ENCODE results near the gene MPPED1.

MPPED1 gene

GRCh38 chr22:43514476-43515157, 102.8 kb downstream of the MPPED1 start:
- DNase-seq (ENCODE audit: low read depth in 4 of 4, low spot score in 1 of 4) = no peak

GRCh38 chr22:43515411-43515810, 103.6 kb downstream of the MPPED1 start:
- DNase-seq (ENCODE audit: low read depth in 4 of 4, low spot score in 1 of 4) = no peak

DNA sequence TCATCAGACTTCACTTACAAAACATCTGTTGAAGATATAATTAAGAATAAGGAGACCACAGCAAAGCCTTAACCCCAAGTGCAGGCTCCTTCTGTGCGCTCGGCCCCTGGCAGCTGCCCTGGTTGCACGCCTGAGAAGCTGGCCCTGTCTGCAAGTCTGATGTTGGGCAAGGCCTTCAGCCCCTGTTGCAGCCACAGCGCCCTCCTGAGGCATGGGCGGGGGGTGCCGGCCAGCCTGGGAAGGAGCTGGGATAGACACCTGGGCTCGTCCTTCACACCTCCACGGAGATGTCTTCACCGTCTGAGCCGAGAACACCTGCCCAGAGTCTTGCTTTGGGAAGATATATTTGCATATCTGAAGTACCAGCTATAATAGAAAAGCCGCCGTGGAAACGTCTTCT, 104.1 kb downstream of the MPPED1 start:
- no peak for DNase-seq (ENCODE audit: low read depth in 4 of 4, low spot score in 1 of 4)

- no peak for DNase-seq (ENCODE audit: low read depth in 4 of 4, low spot score in 1 of 4)
These were observed 104.6 kb downstream of the MPPED1 start for GRCh38 chr22:43516386-43516785.

DNA sequence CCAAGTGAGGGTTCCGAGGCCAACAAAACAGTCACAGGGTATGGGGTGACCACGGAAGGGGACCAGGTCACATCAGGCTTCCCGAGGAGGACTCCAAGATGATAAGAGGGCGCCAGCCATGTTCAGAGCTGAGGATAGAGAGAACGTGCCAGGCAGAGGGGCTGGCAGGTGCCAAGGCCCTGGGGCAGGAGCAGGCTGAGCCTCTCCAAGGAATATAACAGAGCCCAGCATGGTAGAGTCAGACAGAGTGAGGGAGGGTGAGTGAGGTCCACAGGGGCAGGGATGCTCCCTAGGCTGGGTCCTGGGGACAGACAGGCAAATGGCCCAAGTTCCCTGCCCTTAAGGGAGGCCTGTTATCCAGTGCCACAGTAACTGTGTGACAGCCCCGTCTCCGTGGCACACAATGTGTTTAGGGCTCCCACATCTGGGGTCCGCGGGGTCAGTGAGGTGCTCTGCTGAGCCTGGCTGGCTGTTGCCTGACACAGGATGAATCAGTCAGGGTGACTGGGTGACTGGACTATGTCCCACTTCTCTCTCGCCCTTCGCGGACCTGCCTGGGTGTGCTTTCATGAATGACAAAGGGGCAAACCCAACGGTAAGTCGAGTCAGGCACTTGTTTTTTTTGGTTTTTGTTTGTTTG, 105.3 kb downstream of the MPPED1 start:
- no peak for DNase-seq (ENCODE audit: low read depth in 4 of 4, low spot score in 1 of 4)

DNA sequence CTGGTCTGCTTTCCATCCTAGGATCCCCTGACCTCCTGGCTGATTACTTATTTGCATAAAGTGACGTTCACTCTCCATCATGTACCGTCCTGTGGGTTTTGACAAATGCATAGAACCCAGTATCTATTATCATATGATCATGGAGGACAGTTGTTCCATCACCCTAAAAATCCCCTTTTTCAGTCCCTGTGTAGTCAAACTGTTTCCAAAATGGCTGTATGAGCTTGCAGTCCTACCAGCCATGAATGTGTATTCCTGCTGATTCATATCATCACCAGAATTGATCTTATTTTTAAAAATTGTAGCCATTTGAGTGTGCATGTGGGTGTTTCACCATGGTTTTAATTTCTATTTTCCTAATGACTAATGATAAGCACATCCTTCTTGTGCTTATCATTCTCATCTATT, 108.8 kb downstream of the MPPED1 start:
- DNase-seq (ENCODE audit: low read depth in 4 of 4, low spot score in 1 of 4) = no peak

DNA sequence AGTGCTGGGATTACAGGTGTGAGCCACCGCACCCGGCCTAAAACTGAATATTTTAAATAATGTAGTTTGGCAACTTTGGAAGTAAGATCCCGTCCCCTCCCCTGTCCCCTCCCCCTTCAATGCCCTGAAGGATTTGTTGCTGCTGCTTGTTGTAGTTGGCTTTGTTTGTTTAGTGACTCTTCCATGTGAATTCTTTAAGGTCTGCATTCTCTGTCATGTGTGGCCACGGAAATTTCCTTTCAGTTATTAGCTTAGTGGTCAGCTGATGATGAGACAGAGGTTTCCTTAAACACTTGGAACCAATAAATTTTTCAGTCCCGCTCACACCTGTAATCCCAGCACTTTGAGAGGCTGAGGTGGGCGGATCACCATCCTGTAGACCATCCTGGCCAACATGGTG, 109.9 kb downstream of the MPPED1 start:
- no peak for DNase-seq (ENCODE audit: low read depth in 4 of 4, low spot score in 1 of 4)

GRCh38 chr22:43526117-43526655, 114.4 kb downstream of the MPPED1 start:
- DNase-seq (ENCODE audit: low read depth in 4 of 4, low spot score in 1 of 4) = no peak

GRCh38 chr22:43526946-43527345, 115.1 kb downstream of the MPPED1 start:
- no peak for DNase-seq (ENCODE audit: low read depth in 4 of 4, low spot score in 1 of 4)

- DNase-seq (ENCODE audit: low read depth in 4 of 4, low spot score in 1 of 4) = no peak
These were observed 117.0 kb downstream of the MPPED1 start for GRCh38 chr22:43528601-43529360.

DNA sequence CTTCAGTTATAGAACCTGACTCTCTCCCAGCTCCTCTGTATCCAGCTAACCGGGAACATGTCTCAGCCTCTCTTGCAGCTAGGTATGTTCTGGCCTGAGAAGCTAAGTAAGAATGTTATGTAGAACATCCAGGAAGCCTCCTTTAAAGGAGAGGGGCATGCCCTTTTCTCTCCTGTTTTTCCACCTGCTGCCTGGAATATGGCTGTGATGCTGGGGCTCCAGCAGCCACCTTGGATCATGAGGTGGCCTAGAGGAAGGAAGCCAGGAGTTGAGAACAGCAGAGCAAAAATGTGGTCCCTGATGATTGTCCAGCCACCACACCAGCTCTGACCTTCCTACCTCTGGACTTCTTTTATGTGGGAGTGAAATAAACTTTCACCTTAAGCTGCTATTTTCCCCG, 117.6 kb downstream of the MPPED1 start:
- no peak for DNase-seq (ENCODE audit: low read depth in 4 of 4, low spot score in 1 of 4)

GRCh38 chr22:43529934-43530333, 118.1 kb downstream of the MPPED1 start:
- no peak for DNase-seq (ENCODE audit: low read depth in 4 of 4, low spot score in 1 of 4)

DNA sequence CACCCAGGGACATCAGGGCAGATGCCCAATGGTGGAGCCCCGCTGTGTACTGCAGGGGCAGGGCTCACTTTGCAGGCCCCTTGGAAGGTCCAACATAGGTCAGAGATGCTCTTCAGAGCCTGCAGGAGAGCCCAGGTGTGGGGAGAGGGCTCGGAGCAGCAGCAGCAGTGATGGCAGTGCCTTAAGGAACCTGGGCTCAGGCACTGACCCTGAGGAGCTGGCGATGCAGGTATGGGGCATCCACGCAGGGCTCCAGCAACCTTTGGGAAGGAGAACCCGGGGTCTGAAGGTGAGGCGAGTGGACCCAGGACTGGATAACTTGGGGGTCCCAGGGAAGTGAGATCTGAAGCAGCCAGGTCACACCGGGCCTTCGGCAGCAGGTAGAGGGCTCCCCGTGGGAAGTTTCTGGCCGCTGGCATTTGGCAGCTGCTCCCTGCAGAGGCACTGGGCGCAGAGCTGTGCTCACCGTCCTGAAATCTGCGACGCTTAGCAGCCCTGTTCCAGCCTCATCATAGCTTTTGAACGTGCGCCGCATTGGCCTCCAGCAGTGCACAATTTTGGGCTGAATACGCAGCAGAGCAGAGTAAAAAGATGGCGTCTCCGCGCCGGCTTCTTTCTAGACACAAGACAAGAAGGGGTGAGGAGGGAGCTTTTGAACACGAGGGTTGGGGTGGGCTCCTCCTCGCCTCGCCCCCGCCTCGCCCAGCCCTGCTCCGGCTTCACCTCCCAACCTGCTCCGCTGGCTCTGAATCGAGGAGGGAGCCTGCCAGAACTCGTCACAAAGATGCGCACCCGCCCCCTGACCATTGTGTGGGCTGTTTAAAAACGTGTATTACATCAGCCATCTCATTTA, 118.8 kb downstream of the MPPED1 start:
- DNase-seq (ENCODE audit: low read depth in 4 of 4, low spot score in 1 of 4) = no peak

DNA sequence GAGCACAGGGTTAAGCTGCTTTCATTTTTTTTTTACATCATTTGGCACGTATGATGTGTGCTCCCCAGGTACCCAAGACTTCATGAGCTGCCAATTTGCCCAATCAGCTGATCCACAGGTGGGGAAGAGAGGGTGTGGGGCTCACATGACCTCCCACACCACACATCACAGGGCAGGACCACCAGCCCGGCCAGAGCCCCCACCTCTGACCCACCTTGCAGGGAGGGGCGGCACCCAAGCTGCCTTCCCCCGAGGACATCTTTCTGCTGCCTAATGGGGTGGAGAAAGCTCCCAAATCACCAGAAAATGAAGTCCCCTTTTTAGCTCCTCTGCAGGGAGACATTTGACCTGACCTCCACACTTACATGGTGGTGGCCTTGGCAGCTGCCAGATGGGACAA, 119.8 kb downstream of the MPPED1 start:
- DNase-seq (ENCODE audit: low read depth in 4 of 4, low spot score in 1 of 4) = no peak

DNA sequence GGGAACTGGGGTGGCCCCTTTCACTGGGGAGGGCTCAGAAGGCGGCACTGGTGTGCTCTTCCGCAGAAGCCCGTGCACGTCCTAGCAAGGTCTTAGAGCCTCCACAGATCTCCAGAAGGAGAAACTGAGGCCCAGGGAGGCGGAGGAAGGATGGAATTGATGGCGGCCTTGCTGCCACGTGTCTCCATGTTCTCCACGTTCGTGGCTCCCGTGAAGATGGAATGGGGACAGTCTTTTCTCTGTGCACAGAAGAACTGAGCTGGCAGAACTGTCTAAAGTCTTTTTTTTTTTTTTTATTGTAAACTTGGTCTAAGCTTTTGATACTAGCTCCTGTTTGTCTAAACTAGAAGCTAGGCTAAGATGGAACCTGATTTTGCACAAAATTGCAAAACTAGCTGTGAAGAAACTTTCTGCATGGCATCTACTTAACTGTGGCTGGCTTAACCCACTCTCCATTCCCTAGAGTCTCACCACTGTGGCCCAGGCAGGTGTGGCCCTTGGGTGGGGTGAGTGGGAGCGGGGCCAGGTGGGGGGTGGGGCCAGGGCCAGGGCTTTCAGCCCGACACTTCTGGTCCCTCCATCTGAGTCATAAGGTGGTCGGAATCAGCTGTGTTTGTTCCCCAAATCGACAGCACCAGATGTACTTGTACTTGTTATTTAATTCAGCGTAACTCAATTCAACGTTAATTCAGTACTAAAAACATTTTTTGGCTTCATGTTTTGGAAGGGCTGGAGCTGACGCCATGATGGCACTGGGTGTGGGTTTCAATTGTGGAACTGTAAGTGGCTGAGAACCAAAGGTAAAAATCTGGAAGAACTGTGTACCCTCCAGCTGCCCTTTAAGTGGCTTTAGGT, 120.7 kb downstream of the MPPED1 start:
- no peak for DNase-seq (ENCODE audit: low read depth in 4 of 4, low spot score in 1 of 4)

DNA sequence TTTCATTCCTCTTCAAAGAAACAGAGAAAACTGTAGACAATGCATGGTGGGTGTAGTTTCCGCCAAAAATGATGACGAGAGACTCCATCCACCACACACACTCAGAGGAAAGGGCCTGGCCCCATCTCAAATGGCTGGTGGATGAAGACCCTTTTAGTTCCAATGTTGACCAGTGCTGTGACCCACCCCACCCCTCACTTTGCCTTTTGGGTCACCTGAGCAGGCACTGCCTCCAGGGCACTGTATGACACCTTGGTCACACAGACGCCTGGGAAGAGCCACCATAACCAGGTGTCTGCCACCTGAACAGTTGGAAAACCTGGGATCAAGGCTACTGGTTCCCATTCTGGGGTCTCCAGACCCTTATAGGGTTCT, 121.3 kb downstream of the MPPED1 start:
- DNase-seq (ENCODE audit: low read depth in 4 of 4, low spot score in 1 of 4) = no peak

DNA sequence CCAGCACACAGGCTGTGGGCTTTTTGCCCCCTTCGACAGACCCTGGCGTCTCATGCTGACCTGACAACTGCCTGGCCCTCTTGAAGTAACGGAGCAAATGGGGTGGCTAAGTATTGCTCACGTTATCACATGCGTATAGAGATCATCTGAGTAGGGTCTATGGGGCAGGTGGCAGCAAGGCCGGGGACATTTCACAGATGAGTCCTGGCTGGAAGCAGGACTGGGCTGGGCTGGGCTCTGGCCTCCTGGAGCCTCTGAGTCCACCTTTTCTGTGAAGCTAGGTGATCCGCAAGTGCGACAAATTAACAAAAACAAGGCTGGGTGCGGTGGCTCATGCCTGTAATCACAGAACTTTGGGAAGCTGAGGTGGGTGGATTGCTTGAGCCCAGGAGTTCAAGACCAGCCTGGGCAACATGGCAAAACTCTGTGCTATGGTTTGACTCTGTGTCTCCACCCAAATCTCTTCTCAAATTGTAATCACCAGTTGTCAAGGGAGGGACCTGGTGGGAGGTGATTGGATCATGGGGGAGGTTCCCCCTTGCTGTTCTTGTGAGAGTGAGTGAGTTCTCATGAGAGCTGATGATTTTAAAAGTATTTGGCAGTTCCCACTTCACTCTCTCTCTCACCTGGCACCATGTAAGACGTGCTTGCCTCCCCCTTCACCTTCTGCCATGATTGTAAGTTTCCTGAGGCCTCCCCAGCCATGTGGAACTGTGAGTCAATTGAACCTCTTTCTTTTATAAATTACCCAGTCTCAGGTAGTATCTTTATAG, 122.0 kb downstream of the MPPED1 start:
- DNase-seq (ENCODE audit: low read depth in 4 of 4, low spot score in 1 of 4) = no peak

DNA sequence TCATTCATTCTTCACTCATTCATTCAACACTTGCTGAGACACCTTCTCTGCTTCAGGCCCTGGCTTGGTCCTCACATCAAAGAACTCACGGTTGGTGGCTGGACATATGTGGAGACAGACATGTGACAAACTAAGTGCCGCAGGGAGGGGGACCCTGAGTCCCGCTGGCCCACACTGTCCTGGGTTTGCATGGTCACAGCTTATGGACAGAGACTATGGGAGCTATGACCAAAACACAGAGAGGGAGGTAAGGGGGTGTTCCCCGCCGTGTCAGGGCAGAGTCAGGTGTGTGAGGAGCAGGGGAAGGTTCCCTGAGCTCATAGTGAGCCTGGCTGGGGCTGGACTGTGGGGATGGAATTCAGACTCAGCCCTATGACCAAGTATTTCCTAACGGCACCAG, 123.1 kb downstream of the MPPED1 start:
- no peak for DNase-seq (ENCODE audit: low read depth in 4 of 4, low spot score in 1 of 4)

DNA sequence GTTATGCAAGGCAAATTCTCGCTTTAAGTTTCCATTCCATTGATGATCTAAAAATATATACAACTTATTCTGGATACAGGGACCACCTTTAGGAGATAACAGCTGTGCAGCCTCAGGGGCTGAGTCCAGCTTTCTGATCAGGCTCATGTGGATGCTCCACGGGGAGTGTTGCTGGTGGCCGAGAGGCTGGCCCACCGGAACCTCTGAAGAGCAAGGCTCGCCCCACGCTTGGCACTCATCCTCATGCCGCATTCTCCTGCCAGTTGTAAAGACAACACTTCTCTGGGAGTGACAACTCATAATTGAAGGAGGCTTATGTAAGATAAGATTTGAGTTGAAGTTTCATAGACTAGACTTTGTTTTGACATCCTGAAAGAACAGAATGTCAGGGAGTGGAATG, 123.5 kb downstream of the MPPED1 start:
- no peak for DNase-seq (ENCODE audit: low read depth in 4 of 4, low spot score in 1 of 4)

DNA sequence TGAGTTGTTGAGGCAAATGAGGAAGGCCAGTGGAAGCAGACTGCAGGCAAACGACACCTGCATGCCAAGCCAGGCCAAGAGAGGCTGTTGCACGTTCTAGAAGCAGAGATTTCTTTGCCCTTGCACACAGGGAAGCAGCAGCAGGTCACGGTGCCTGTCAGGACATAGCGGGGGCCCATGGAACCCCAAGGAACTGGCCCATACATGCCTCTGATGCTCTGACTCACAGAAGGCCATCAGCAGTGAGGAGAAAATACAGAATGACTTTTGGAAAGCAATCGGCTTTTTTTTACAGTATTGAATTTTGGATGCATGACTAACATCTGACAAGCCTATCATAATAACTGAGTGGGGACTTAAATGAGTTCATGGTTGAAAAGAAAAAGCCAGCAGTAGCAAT, 123.9 kb downstream of the MPPED1 start:
- DNase-seq (ENCODE audit: low read depth in 4 of 4, low spot score in 1 of 4) = no peak
